Progenitor cell of endocrine pancreas (in vitro differentiated cells): ENCODE results near the gene SMPD2. TPM values are rescaled to one million over a fixed set of nuclear protein-coding genes. Genes with fewer than 3 reads are reported as not detected.

Source experiments
- DNase-seq: peaks from one replicate; pipeline ENCODE4 v3.0.0; 2021; ENCODE audit warnings: low spot score; ENCODE audit not compliant: unreplicated experiment
- H3K27ac Mint-ChIP-seq: 2 replicates; pipeline ENCODE4 v1.8.0; 2021; ENCODE audit warnings: mild to moderate bottlenecking, moderate library complexity, mixed read lengths
- H3K27me3 Mint-ChIP-seq: 2 replicates; pipeline ENCODE4 v1.8.0; 2021; ENCODE audit warnings: mixed read lengths
- H3K36me3 Mint-ChIP-seq: 2 replicates; pipeline ENCODE4 v1.8.0; 2022; ENCODE audit warnings: mixed read lengths; ENCODE audit not compliant: insufficient read depth
- H3K4me1 Mint-ChIP-seq: 2 replicates; pipeline ENCODE4 v1.8.0; 2021; ENCODE audit warnings: low read depth, mixed read lengths
- H3K4me3 Mint-ChIP-seq: 2 replicates; pipeline ENCODE4 v1.8.0; 2021; ENCODE audit warnings: low read depth, mild to moderate bottlenecking, moderate library complexity, mixed read lengths
- H3K9me3 Mint-ChIP-seq: 2 replicates; pipeline ENCODE4 v1.8.0; 2021; ENCODE audit warnings: low read depth, mixed read lengths
- CTCF ChIP-seq: fragments of 200-600 bp; sonication (generic); IDR thresholded peaks from one replicate; pipeline ENCODE4 v1.5.0; 2021; ENCODE audit warnings: antibody characterized with exemption, mild to moderate bottlenecking; ENCODE audit not compliant: unreplicated experiment
- total RNA-seq: library from RNA; stranded (reverse); gene quantifications from 2 replicates; pipeline ENCODE4 v1.2.1, GENCODE V29; 2021

The SMPD2 gene
- total RNA-seq, 1 donor from 2014 or later, result 13.6 TPM

GRCh38 chr6:109449795-109450673, 9.5 kb downstream of the SMPD2 start:
- Mint-ChIP-seq H3K36me3 (peaks cover 17% of the 10 kb centered on the region), H3K27ac (no peak overlapping the region), H3K4me3 (no peak overlapping the region), H3K27me3 (no peaks in the 10 kb centered on the region), H3K9me3 (no peaks in the 10 kb centered on the region), H3K4me1 (no peaks in the 10 kb centered on the region)
- no peak for TF ChIP-seq CTCF
- no peak for DNase-seq

- Mint-ChIP-seq H3K9me3 (no peaks in the 10 kb centered on the region), H3K4me3 (no peak overlapping the region), H3K27me3 (no peaks in the 10 kb centered on the region), H3K36me3 (peaks cover 14% of the 10 kb centered on the region), H3K27ac (no peak overlapping the region), H3K4me1 (no peaks in the 10 kb centered on the region)
- no peak for TF ChIP-seq CTCF
- no peak for DNase-seq
Measured at GRCh38 chr6:109450801-109451200, 10.3 kb downstream of the SMPD2 start.

GRCh38 chr6:109451376-109451775, 10.9 kb downstream of the SMPD2 start:
- Mint-ChIP-seq H3K27me3 (no peaks in the 10 kb centered on the region), H3K27ac (no peak overlapping the region), H3K36me3 (peaks cover 10% of the 10 kb centered on the region), H3K4me3 (no peak overlapping the region), H3K4me1 (peaks cover 2% of the 10 kb centered on the region), H3K9me3 (no peaks in the 10 kb centered on the region)
- no peak for DNase-seq
- TF ChIP-seq CTCF, result no peak

GRCh38 chr6:109452181-109452580, 11.7 kb downstream of the SMPD2 start:
- Mint-ChIP-seq H3K9me3 (no peaks in the 10 kb centered on the region), H3K4me1 (peaks cover 5% of the 10 kb centered on the region), H3K27ac (peak overlapping the region; percentile 80), H3K27me3 (peaks cover under 1% of the 10 kb centered on the region), H3K4me3 (no peak overlapping the region), H3K36me3 (peaks cover 7% of the 10 kb centered on the region)
- no peak for DNase-seq
- TF ChIP-seq CTCF, result no peak

- Mint-ChIP-seq H3K9me3 (no peaks in the 10 kb centered on the region), H3K27me3 (peaks cover 5% of the 10 kb centered on the region), H3K36me3 (peaks cover 7% of the 10 kb centered on the region), H3K4me3 (no peak overlapping the region), H3K4me1 (peaks cover 7% of the 10 kb centered on the region), H3K27ac (no peak overlapping the region)
- DNase-seq, result no peak
- no peak for TF ChIP-seq CTCF
Measured at GRCh38 chr6:109453156-109453555, 12.6 kb downstream of the SMPD2 start.
